Measurements from ENCODE around the gene PDSS2.
A peak's percentile ranks its signal among the peaks of the same experiment; 100 is the strongest.
"Not testable (repeated sequence)": the region's sequence is repeated elsewhere in the genome, so short reads cannot be mapped to it uniquely, and the experiment has no call there.

Gene PDSS2

GRCh38 chr6:107140581-107140980, 318.8 kb downstream of the PDSS2 start:
- WGBS (ENCODE audit: insufficient coverage), result no CpG with 5 or more reads among the region's 3 CpGs
- ChIA-PET POLR2A (no interaction called here), CTCF (no interaction called here)
- Histone ChIP-seq H3K36me3 (ENCODE audit: control insufficient read depth in 4 of 4, insufficient read depth in 4 of 4, low read length in 3 of 4) (no peaks in the 10 kb centered on the region), H3K9me3 (ENCODE audit: control extremely low read depth in 1 of 5, control insufficient read depth in 4 of 5, insufficient read depth in 2 of 5, low read depth in 1 of 5, low read length in 4 of 5) (no peaks in the 10 kb centered on the region), H3K4me1 (ENCODE audit: control extremely low read depth in 1 of 4, control insufficient read depth in 4 of 4, insufficient read depth in 4 of 4, low read length in 3 of 4) (no peaks in the 10 kb centered on the region), H3K27ac (ENCODE audit: insufficient read depth in 1 of 2, low read depth in 1 of 2, low read length in 2 of 2, poor library complexity in 1 of 2, severe bottlenecking in 2 of 2) (no peak overlapping the region), H3K27me3 (replicated peaks in 2 of 5; ENCODE audit: control insufficient read depth in 4 of 5, insufficient read depth in 5 of 5, low read length in 4 of 5) (no peaks in the 10 kb centered on the region), H3K4me3 (ENCODE audit: control insufficient read depth in 1 of 7, extremely low read depth in 1 of 7, insufficient read depth in 4 of 7, low read depth in 2 of 7, low read length in 6 of 7) (no peak overlapping the region)
- DNase-seq, result no peak

GRCh38 chr6:107136324-107136723, 323.0 kb downstream of the PDSS2 start:
- POLR2A ChIA-PET; CTCF ChIA-PET; H3K4me3 ChIP-seq (ENCODE audit: control insufficient read depth in 1 of 7, extremely low read depth in 1 of 7, insufficient read depth in 4 of 7, low read depth in 2 of 7, low read length in 6 of 7): not testable (repeated sequence)

GRCh38 chr6:107135048-107135680, 324.2 kb downstream of the PDSS2 start:
- H3K9me3 ChIP-seq (ENCODE audit: control extremely low read depth in 1 of 5, control insufficient read depth in 4 of 5, insufficient read depth in 2 of 5, low read depth in 1 of 5, low read length in 4 of 5); H3K27me3 ChIP-seq (replicated peaks in 2 of 5; ENCODE audit: control insufficient read depth in 4 of 5, insufficient read depth in 5 of 5, low read length in 4 of 5); CTCF ChIA-PET; H3K27ac ChIP-seq (ENCODE audit: insufficient read depth in 1 of 2, low read depth in 1 of 2, low read length in 2 of 2, poor library complexity in 1 of 2, severe bottlenecking in 2 of 2); DNase-seq; POLR2A ChIA-PET; H3K36me3 ChIP-seq (ENCODE audit: control insufficient read depth in 4 of 4, insufficient read depth in 4 of 4, low read length in 3 of 4); H3K4me1 ChIP-seq (ENCODE audit: control extremely low read depth in 1 of 4, control insufficient read depth in 4 of 4, insufficient read depth in 4 of 4, low read length in 3 of 4); H3K4me3 ChIP-seq (ENCODE audit: control insufficient read depth in 1 of 7, extremely low read depth in 1 of 7, insufficient read depth in 4 of 7, low read depth in 2 of 7, low read length in 6 of 7): not testable (repeated sequence)
- WGBS (ENCODE audit: insufficient coverage), result 98% methylated on average over 12 of the region's 14 CpGs

More at GRCh38 chr6:107136324-107136723, 323.0 kb downstream of the PDSS2 start:
- WGBS (ENCODE audit: insufficient coverage), result 100% methylated on average over 2 of the region's 3 CpGs
- H3K27ac ChIP-seq (ENCODE audit: insufficient read depth in 1 of 2, low read depth in 1 of 2, low read length in 2 of 2, poor library complexity in 1 of 2, severe bottlenecking in 2 of 2); H3K4me1 ChIP-seq (ENCODE audit: control extremely low read depth in 1 of 4, control insufficient read depth in 4 of 4, insufficient read depth in 4 of 4, low read length in 3 of 4); H3K27me3 ChIP-seq (replicated peaks in 2 of 5; ENCODE audit: control insufficient read depth in 4 of 5, insufficient read depth in 5 of 5, low read length in 4 of 5); H3K36me3 ChIP-seq (ENCODE audit: control insufficient read depth in 4 of 4, insufficient read depth in 4 of 4, low read length in 3 of 4); H3K9me3 ChIP-seq (ENCODE audit: control extremely low read depth in 1 of 5, control insufficient read depth in 4 of 5, insufficient read depth in 2 of 5, low read depth in 1 of 5, low read length in 4 of 5); DNase-seq: not testable (repeated sequence)

- 82% methylated on average over 2 of the region's 8 CpGs for WGBS (ENCODE audit: insufficient coverage)
- DNase-seq, result peak; percentile 40 to 63 (median 55)
- Histone ChIP-seq H3K4me3 (ENCODE audit: control insufficient read depth in 1 of 7, extremely low read depth in 1 of 7, insufficient read depth in 4 of 7, low read depth in 2 of 7, low read length in 6 of 7) (no peak overlapping the region), H3K36me3 (ENCODE audit: control insufficient read depth in 4 of 4, insufficient read depth in 4 of 4, low read length in 3 of 4) (no peaks in the 10 kb centered on the region), H3K9me3 (ENCODE audit: control extremely low read depth in 1 of 5, control insufficient read depth in 4 of 5, insufficient read depth in 2 of 5, low read depth in 1 of 5, low read length in 4 of 5) (no peaks in the 10 kb centered on the region), H3K27ac (ENCODE audit: insufficient read depth in 1 of 2, low read depth in 1 of 2, low read length in 2 of 2, poor library complexity in 1 of 2, severe bottlenecking in 2 of 2) (no peak overlapping the region), H3K4me1 (ENCODE audit: control extremely low read depth in 1 of 4, control insufficient read depth in 4 of 4, insufficient read depth in 4 of 4, low read length in 3 of 4) (peaks cover 0 to 7% (median 0%) of the 10 kb centered on the region in 4 experiments), H3K27me3 (replicated peaks in 2 of 5; ENCODE audit: control insufficient read depth in 4 of 5, insufficient read depth in 5 of 5, low read length in 4 of 5) (no peaks in the 10 kb centered on the region)
- CTCF ChIA-PET, result interaction anchor here (0.7 to 2.8 kb wide), 10 partner anchors 9 to 715 kb away, joined by 3 to 14 read pairs (median 3); partner anchors contain the start of gene BEND3
- POLR2A ChIA-PET, result interaction anchor here (0.6 kb wide), 1 partner anchor 18 kb away, joined by 3 read pairs; no protein-coding TSS in a partner anchor
These were observed 326.9 kb downstream of the PDSS2 start for GRCh38 chr6:107132330-107132954.

GRCh38 chr6:107129370-107129925, 329.9 kb downstream of the PDSS2 start:
- Histone ChIP-seq H3K4me3 (ENCODE audit: control insufficient read depth in 1 of 7, extremely low read depth in 1 of 7, insufficient read depth in 4 of 7, low read depth in 2 of 7, low read length in 6 of 7) (no peak overlapping the region), H3K9me3 (ENCODE audit: control extremely low read depth in 1 of 5, control insufficient read depth in 4 of 5, insufficient read depth in 2 of 5, low read depth in 1 of 5, low read length in 4 of 5) (no peaks in the 10 kb centered on the region), H3K4me1 (ENCODE audit: control extremely low read depth in 1 of 4, control insufficient read depth in 4 of 4, insufficient read depth in 4 of 4, low read length in 3 of 4) (peaks cover 0 to 7% (median 0%) of the 10 kb centered on the region in 4 experiments), H3K27ac (ENCODE audit: insufficient read depth in 1 of 2, low read depth in 1 of 2, low read length in 2 of 2, poor library complexity in 1 of 2, severe bottlenecking in 2 of 2) (no peak overlapping the region), H3K27me3 (replicated peaks in 2 of 5; ENCODE audit: control insufficient read depth in 4 of 5, insufficient read depth in 5 of 5, low read length in 4 of 5) (no peaks in the 10 kb centered on the region), H3K36me3 (ENCODE audit: control insufficient read depth in 4 of 4, insufficient read depth in 4 of 4, low read length in 3 of 4) (no peaks in the 10 kb centered on the region)
- CTCF ChIA-PET, result interaction anchor here (1.0 to 1.1 kb wide), 2 partner anchors 14 to 134 kb away, joined by 3 read pairs; no protein-coding TSS in a partner anchor
- POLR2A ChIA-PET, result no interaction called here
- WGBS (ENCODE audit: insufficient coverage), result 94% methylated on average over 7 of the region's 9 CpGs
- no peak for DNase-seq

GRCh38 chr6:107128577-107128976, 330.8 kb downstream of the PDSS2 start:
- no peaks in the 10 kb centered on the region for H3K9me3 ChIP-seq (ENCODE audit: control extremely low read depth in 1 of 5, control insufficient read depth in 4 of 5, insufficient read depth in 2 of 5, low read depth in 1 of 5, low read length in 4 of 5)
- H3K27ac ChIP-seq (ENCODE audit: insufficient read depth in 1 of 2, low read depth in 1 of 2, low read length in 2 of 2, poor library complexity in 1 of 2, severe bottlenecking in 2 of 2), result no peak overlapping the region
- H3K4me3 ChIP-seq (ENCODE audit: control insufficient read depth in 1 of 7, extremely low read depth in 1 of 7, insufficient read depth in 4 of 7, low read depth in 2 of 7, low read length in 6 of 7), result no peak overlapping the region
- H3K36me3 ChIP-seq (ENCODE audit: control insufficient read depth in 4 of 4, insufficient read depth in 4 of 4, low read length in 3 of 4), result no peaks in the 10 kb centered on the region
- H3K27me3 ChIP-seq (replicated peaks in 2 of 5; ENCODE audit: control insufficient read depth in 4 of 5, insufficient read depth in 5 of 5, low read length in 4 of 5), result no peaks in the 10 kb centered on the region
- no peak for DNase-seq
- ChIA-PET CTCF (interaction anchor here (1.1 kb wide), 1 partner anchor 133 kb away, joined by 3 read pairs; no protein-coding TSS in a partner anchor), POLR2A (no interaction called here)
- H3K4me1 ChIP-seq (ENCODE audit: control extremely low read depth in 1 of 4, control insufficient read depth in 4 of 4, insufficient read depth in 4 of 4, low read length in 3 of 4), result peaks cover 0 to 7% (median 0%) of the 10 kb centered on the region in 4 experiments
- no CpG with 5 or more reads among the region's 2 CpGs for WGBS (ENCODE audit: insufficient coverage)

- Histone ChIP-seq H3K4me3 (ENCODE audit: control insufficient read depth in 1 of 7, extremely low read depth in 1 of 7, insufficient read depth in 4 of 7, low read depth in 2 of 7, low read length in 6 of 7) (no peak overlapping the region), H3K36me3 (ENCODE audit: control insufficient read depth in 4 of 4, insufficient read depth in 4 of 4, low read length in 3 of 4) (no peaks in the 10 kb centered on the region), H3K9me3 (ENCODE audit: control extremely low read depth in 1 of 5, control insufficient read depth in 4 of 5, insufficient read depth in 2 of 5, low read depth in 1 of 5, low read length in 4 of 5) (no peaks in the 10 kb centered on the region), H3K27me3 (replicated peaks in 2 of 5; ENCODE audit: control insufficient read depth in 4 of 5, insufficient read depth in 5 of 5, low read length in 4 of 5) (no peaks in the 10 kb centered on the region), H3K27ac (ENCODE audit: insufficient read depth in 1 of 2, low read depth in 1 of 2, low read length in 2 of 2, poor library complexity in 1 of 2, severe bottlenecking in 2 of 2) (no peak overlapping the region), H3K4me1 (ENCODE audit: control extremely low read depth in 1 of 4, control insufficient read depth in 4 of 4, insufficient read depth in 4 of 4, low read length in 3 of 4) (peaks cover 0 to 7% (median 0%) of the 10 kb centered on the region in 4 experiments)
- no peak for DNase-seq
- ChIA-PET POLR2A (no interaction called here), CTCF (no interaction called here)
- WGBS (ENCODE audit: insufficient coverage), result no CpG with 5 or more reads among the region's 1 CpG
These were observed 331.2 kb downstream of the PDSS2 start for GRCh38 chr6:107128175-107128574.

All from common myeloid progenitor, CD34-positive (primary cell).